HepG2 (cell line): ENCODE measurements around the gene EHD1. TPM values are rescaled to one million over a fixed set of nuclear protein-coding genes. Genes with fewer than 3 reads are reported as not detected.

ENCODE experiments used
- ATAC-seq: fragments of 200-7000 bp; cut with Tn5 transposase; 3 replicates; pipeline ENCODE4 v1.9.1; 2020; ENCODE audit warnings: mild to moderate bottlenecking, moderate library complexity
- BruUV-seq: library from RNA; stranded (reverse); fragments of 400-500 nt; replicated peaks from 2 replicates; lab custom pipeline; 2021; lab: Mats Ljungman, UMichigan
- CTCF ChIA-PET: fragments of 300-600 bp; formaldehyde crosslinking; extraction: SDS; loops from one replicate; lab custom pipeline; 2021; ENCODE audit warnings: low total read pairs, inconsistent platforms, low intra/inter-chr PET ratio; lab: Yijun Ruan, JAX
- POLR2A ChIA-PET: fragments of 350-600 bp; sonication (Branson Sonifier 250); formaldehyde crosslinking; loops from one replicate; lab custom pipeline; 2020; ENCODE audit warnings: antibody characterized with exemption, inconsistent platforms; lab: Yijun Ruan, JAX
- DNase-seq: peaks from one replicate; pipeline ENCODE4 v3.0.0-alpha.2; 2015; ENCODE audit warnings: low spot score
- FAIRE-seq: peaks from 3 replicates; lab custom pipeline; 2011; peaks lifted over from hg19 to GRCh38; lab: Jason Lieb, UNC
- H2AFZ ChIP-seq: one replicate; pipeline ENCODE4 v1.6.1; 2011; ENCODE audit warnings: low read length, inconsistent platforms
- H3K27ac ChIP-seq: fragments of 300-600 bp; 3 replicates; pipeline ENCODE4 v1.8.0; 2011; ENCODE audit warnings: mixed run types, mild to moderate bottlenecking, mixed read lengths, low read length, inconsistent platforms; ENCODE audit not compliant: insufficient read depth; ENCODE audit errors: extremely low read length
- H3K27me3 ChIP-seq, 2 experiments: fragments of 200-600 bp in 1 of 2; 2 replicates in 1 of 2; 3 replicates in 1 of 2; pipeline versions ENCODE4 v1.6.0 to v1.8.0; 2011; ENCODE audit warnings: low read length in 2 of 2, mild to moderate bottlenecking in 2 of 2, moderate library complexity in 2 of 2, inconsistent platforms in 1 of 2; ENCODE audit not compliant: insufficient read depth in 2 of 2, control insufficient read depth in 1 of 2
- H3K36me3 ChIP-seq, 2 experiments: fragments of 200-600 bp in 1 of 2; replicated peaks in 1 of 2; 2 replicates in 1 of 2; 3 replicates in 1 of 2; pipeline versions ENCODE4 v1.5.1 to v1.8.0; 2011; ENCODE audit warnings: low read length in 2 of 2, inconsistent platforms in 1 of 2; ENCODE audit not compliant: insufficient read depth in 2 of 2, control insufficient read depth in 1 of 2
- H3K4me1 ChIP-seq: 2 replicates; pipeline ENCODE4 v1.5.1; 2012; ENCODE audit warnings: low read length, inconsistent platforms; ENCODE audit not compliant: insufficient read depth
- H3K4me2 ChIP-seq: 2 replicates; pipeline ENCODE4 v1.6.0; 2011; ENCODE audit warnings: low read depth, low read length, inconsistent platforms
- H3K4me3 ChIP-seq, 3 experiments: fragments of 200-600 bp in 1 of 3; sonication (generic), shearing (Covaris generic) in 1 of 3; replicated peaks in 1 of 3; 2 replicates each; pipeline ENCODE4 v1.5.1; 2011 to 2016; ENCODE audit warnings: low read length in 3 of 3, inconsistent platforms in 2 of 3, low read depth in 2 of 3, mild to moderate bottlenecking in 2 of 3, control low read depth in 1 of 3, mixed read lengths in 1 of 3; ENCODE audit not compliant: insufficient read depth in 1 of 3
- H3K79me2 ChIP-seq: one replicate; pipeline ENCODE4 v1.6.1; 2011; ENCODE audit warnings: low read length, inconsistent platforms; ENCODE audit not compliant: insufficient read depth
- H3K9ac ChIP-seq: 2 replicates; pipeline ENCODE4 v1.6.0; 2011; ENCODE audit warnings: mild to moderate bottlenecking, low read depth, low read length, inconsistent platforms; ENCODE audit not compliant: insufficient read depth
- H3K9me3 ChIP-seq: 2 replicates; pipeline ENCODE4 v1.5.1; 2012; ENCODE audit warnings: mild to moderate bottlenecking, low read length
- H4K20me1 ChIP-seq: 2 replicates; pipeline ENCODE4 v1.6.0; 2011; ENCODE audit warnings: inconsistent platforms, mild to moderate bottlenecking, low read length, moderate library complexity; ENCODE audit not compliant: insufficient read depth
- AKAP8 ChIP-seq: sonication (generic); formaldehyde crosslinking; IDR thresholded peaks from 2 replicates; pipeline ENCODE4 v1.5.1; 2020; ENCODE audit warnings: mild to moderate bottlenecking, missing genetic modification reagents
- ATF7-NPFF ChIP-seq: sonication (generic); formaldehyde crosslinking; IDR thresholded peaks from 2 replicates; pipeline ENCODE4 v1.8.1; 2023; ENCODE audit warnings: mild to moderate bottlenecking, low read depth, missing genetic modification reagents, moderate library complexity
- CHD2 ChIP-seq: IDR thresholded peaks from 2 replicates; pipeline ENCODE4 v1.6.1; 2011; ENCODE audit warnings: low read depth, low read length, improper control_type of control experiment
- HMG20A ChIP-seq: IDR thresholded peaks from 2 replicates; pipeline ENCODE4 v1.6.1; 2016; ENCODE audit warnings: borderline replicate concordance
- HNF4A ChIP-seq: sonication (generic); formaldehyde crosslinking; IDR thresholded peaks from 2 replicates; pipeline ENCODE4 v1.4.0; 2020; ENCODE audit warnings: missing genetic modification reagents
- KDM1A ChIP-seq: IDR thresholded peaks from 2 replicates; pipeline ENCODE4 v1.6.1; 2016; ENCODE audit warnings: missing compliant biosample characterization
- KMT2A ChIP-seq: sonication (generic); formaldehyde crosslinking; IDR thresholded peaks from 2 replicates; pipeline ENCODE4 v1.4.0; 2020; ENCODE audit warnings: missing genetic modification reagents
- RNF2 ChIP-seq: fragments of 450-650 bp; conservative IDR thresholded peaks from 2 replicates; pipeline ENCODE4 v1.6.1; 2016; ENCODE audit warnings: low read depth
- SMAD3 ChIP-seq: sonication (generic); formaldehyde crosslinking; IDR thresholded peaks from 2 replicates; pipeline ENCODE4 v1.4.0; 2020; ENCODE audit warnings: missing genetic modification reagents
- SP4 ChIP-seq: sonication (generic); formaldehyde crosslinking; IDR thresholded peaks from 2 replicates; pipeline ENCODE4 v1.8.1; 2023; ENCODE audit warnings: mild to moderate bottlenecking, missing genetic modification reagents
- SSRP1 ChIP-seq: IDR thresholded peaks from 2 replicates; pipeline ENCODE4 v1.6.1; 2016; ENCODE audit warnings: control low read depth
- U2AF1 ChIP-seq: fragments of 200-400 bp; formaldehyde crosslinking; optimal IDR thresholded peaks from 2 replicates; pipeline ENCODE3; 2017; ENCODE audit warnings: mild to moderate bottlenecking, low read depth, low read length
- ZC3H13 ChIP-seq: sonication (generic); formaldehyde crosslinking; IDR thresholded peaks from 2 replicates; pipeline ENCODE4 v1.8.1; 2023; ENCODE audit warnings: mild to moderate bottlenecking, missing genetic modification reagents, moderate library complexity
- ZNF557 ChIP-seq: sonication (generic); formaldehyde crosslinking; IDR thresholded peaks from 2 replicates; pipeline ENCODE4 v1.4.0; 2020; ENCODE audit warnings: missing genetic modification reagents
- ZNF790 ChIP-seq: sonication (generic); formaldehyde crosslinking; IDR thresholded peaks from 2 replicates; pipeline ENCODE4 v1.8.0; 2022; ENCODE audit warnings: missing genetic modification reagents, mild to moderate bottlenecking, borderline replicate concordance
- ZNF883 ChIP-seq: sonication (generic); formaldehyde crosslinking; IDR thresholded peaks from 2 replicates; pipeline ENCODE4 v1.5.1; 2020; ENCODE audit warnings: mild to moderate bottlenecking, missing genetic modification reagents; ENCODE audit errors: not compliant biosample characterization
- ZSCAN25 ChIP-seq: sonication (generic); formaldehyde crosslinking; IDR thresholded peaks from 2 replicates; pipeline ENCODE4 v1.8.0; 2022; ENCODE audit warnings: mild to moderate bottlenecking, missing genetic modification reagents
- WGBS: methylation state at CpG from one replicate; pipeline ENCODE4 v1.1.6; 2017; ENCODE audit warnings: low lambda C conversion rate; 5-methylcytosine and 5-hydroxymethylcytosine counted together
- in situ Hi-C: cut with HindIII; loops from 2 replicates; pipeline ENCODE4 v1.10.0; 2017; ENCODE audit warnings: low pct_unique_long_range_greater_than_20kb; ENCODE audit not compliant: extremely low pct_ligation_motif_present
- intact Hi-C: fragments of 100-400 bp; cut with micrococcal nuclease; formaldehyde crosslinking; loops from one replicate; pipeline ENCODE4 v1.10.0; 2022; ENCODE audit not compliant: unreplicated experiment
- polyA plus RNA-seq, 8 experiments: library from polyadenylated mRNA; depleted of rRNA in 3 of 8; stranded (reverse) in 7 of 8; unstranded in 1 of 8; fragments of >200 nt; fragmentation: Illumina TruSeq in 4 of 8; extraction: Trizol in 4 of 8; gene quantifications; 2 replicates each; pipeline versions ENCODE4 v1.2.1 to v1.2.3, GENCODE V29; 2011 to 2016; ENCODE audit warnings: low read depth in 4 of 8, missing spikeins in 1 of 8, mixed read lengths in 1 of 8; ENCODE audit not compliant: insufficient read depth in 1 of 8
- total RNA-seq, 5 experiments: library from RNA; depleted of rRNA; stranded (reverse); fragments of >200 nt; fragmentation: Illumina TruSeq; extraction: Trizol; gene quantifications; 2 replicates each; pipeline ENCODE4 v1.2.3, GENCODE V29; 2016; ENCODE audit warnings: low read depth in 1 of 5
- TF ChIP-seq, protein P1 (sequence below): sonication (generic); formaldehyde crosslinking; IDR thresholded peaks from 2 replicates; pipeline ENCODE4 v1.4.0; 2020; ENCODE audit warnings: missing genetic modification reagents
- TF ChIP-seq, protein P2 (sequence below): sonication (generic); formaldehyde crosslinking; IDR thresholded peaks from 2 replicates; pipeline ENCODE4 v1.4.0; 2020; ENCODE audit warnings: mild to moderate bottlenecking, missing genetic modification reagents, borderline replicate concordance

EHD1 gene
- total and polyA plus RNA-seq, 2 of the 13 experiments (the other 11 are each of a cell fraction or from before 2014, with no cell fraction given), result 23.6 to 26.6 TPM

DNA sequence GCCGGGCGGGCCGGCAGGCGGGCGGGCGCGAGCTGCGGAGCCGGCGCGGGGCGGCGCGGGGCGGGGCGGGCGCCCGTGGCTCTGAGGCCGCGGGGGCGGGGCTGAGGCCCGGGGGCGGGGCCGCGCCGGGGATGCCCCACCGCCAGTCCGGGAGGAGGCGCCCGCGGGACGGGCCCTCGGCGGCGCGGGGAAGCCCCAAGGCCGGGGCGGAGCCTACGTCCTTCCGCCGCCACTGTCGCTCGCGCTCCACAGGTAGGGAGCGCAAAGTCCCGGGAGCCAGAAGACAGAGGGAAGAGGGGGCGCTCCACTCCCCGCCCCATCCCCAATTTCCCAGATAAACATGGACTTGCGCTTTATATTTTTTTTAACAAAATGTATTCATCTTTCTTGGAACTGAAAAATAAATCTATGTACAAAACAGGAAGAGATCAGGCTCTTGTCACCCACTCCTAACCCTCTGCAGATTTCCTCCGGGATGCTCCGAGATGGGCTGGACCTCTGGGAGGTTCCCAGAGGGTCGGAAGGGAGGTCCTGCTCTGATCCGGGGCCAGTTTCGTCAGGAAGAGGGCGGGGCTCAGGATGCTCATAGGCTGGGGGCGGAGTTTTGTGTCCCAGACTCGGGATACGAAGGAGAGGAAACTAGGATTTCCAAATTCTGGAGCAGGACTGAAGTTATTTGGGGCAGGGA is 75.1 kb downstream of the EHD1 start, which contains the start of gene MAP4K2 (continued):
- TF ChIP-seq SP4 (CRISPR knock-in tag) (peak; percentile 43; the same call in 1 of the 2 replicates), KMT2A (no peak), HMG20A (CRISPR knock-in tag) (no peak), SSRP1 (CRISPR knock-in tag) (no peak), AKAP8 (CRISPR knock-in tag) (no peak), ZC3H13 (peak; percentile 77; the same call in 1 of the 2 replicates), ZSCAN25 (CRISPR knock-in tag) (peak; percentile 32; the same call in 1 of the 2 replicates), ZNF883 (no peak)
- TF ChIP-seq, protein P1, sequence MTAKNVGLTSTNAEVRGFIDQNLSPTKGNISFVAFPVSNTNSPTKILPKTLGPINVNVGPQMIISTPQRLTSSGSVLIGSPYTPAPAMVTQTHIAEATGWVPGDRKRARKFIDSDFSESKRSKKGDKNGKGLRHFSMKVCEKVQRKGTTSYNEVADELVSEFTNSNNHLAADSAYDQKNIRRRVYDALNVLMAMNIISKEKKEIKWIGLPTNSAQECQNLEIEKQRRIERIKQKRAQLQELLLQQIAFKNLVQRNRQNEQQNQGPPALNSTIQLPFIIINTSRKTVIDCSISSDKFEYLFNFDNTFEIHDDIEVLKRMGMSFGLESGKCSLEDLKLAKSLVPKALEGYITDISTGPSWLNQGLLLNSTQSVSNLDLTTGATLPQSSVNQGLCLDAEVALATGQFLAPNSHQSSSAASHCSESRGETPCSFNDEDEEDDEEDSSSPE (CRISPR knock-in tag), result peak; percentile 28; the same call in 1 of the 2 replicates
- TF ChIP-seq, all 625 proteins: peak for 75

DNA sequence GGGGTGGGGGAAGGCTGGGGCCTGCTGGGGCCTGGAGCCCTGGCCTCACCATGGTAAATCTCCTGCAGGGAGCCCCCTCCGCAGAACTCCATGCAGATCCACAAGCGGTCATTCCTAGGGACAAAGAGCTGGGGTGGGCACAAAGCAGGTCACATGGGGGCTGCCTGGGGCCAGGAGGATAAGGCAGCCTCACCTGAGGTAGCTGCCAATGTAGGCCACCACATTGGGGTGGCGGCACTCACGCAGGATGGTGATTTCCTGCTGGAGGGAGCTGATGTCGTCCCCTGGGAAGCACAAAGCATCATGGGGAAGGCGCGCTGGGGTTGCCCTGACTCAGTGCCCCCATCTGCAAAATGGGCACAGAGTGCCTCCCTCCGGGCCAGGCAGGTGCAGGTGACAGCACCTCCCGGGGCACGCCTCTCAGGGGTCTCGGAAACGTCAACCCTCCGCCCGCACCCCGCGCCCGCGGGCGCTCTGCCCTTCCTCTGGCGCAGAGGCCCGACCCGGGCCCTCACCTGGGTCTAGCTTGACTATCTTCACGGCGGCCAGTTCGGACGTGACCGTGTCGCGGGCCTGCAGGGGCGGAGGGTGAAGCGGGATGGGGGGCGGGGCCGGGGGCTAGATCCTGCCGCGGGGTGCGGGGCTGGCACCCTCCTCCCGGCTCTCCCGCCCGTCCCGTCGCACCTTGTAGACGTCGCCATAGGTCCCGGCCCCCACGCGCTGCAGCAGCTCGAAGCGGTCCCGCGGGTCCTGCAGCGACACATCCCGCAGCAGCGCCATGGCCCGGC is 75.9 kb downstream of the EHD1 start:
- peak overlapping the region; percentile 75 for H3K4me2 ChIP-seq
- H3K9ac ChIP-seq, result peak overlapping the region; percentile 25; the same call in 1 of the 2 replicates
- FAIRE-seq (no peak), ATAC-seq (no peak), DNase-seq (no peak)
- no peaks in the 10 kb centered on the region for H3K9me3 ChIP-seq
- H3K79me2 ChIP-seq, result no peaks in the 10 kb centered on the region
- H4K20me1 ChIP-seq, result no peaks in the 10 kb centered on the region
- ChIA-PET POLR2A (interaction anchor here (1.2 to 2.3 kb wide), 2 partner anchors 24 to 41 kb away, joined by 5 to 10 read pairs; partner anchors contain the start of genes CDC42BPG and SF1), CTCF (no interaction called here)
- no peak overlapping the region for H3K27ac ChIP-seq
- peaks cover 56% of the 10 kb centered on the region for H3K4me1 ChIP-seq
- H3K4me3 ChIP-seq, result peak overlapping the region; percentile 21 to 72 (median 66); a peak in 4 of 6 replicates
- in situ Hi-C loops, result loop anchor here (5.0 kb wide), 1 partner anchor 40 kb away; the partner anchor contains the start of gene CDC42BPG
- no peak overlapping the region for H2AFZ ChIP-seq
- 30% methylated on average over 16 of the region's 54 CpGs for WGBS
- H3K36me3 ChIP-seq, result peaks cover 9 to 25% of the 10 kb centered on the region in 2 experiments; a peak in 4 of 5 replicates
- H3K27me3 ChIP-seq, result no peaks in the 10 kb centered on the region
- intact Hi-C loops, result loop anchor here (2.0 to 5.0 kb wide), 2 partner anchors 24 to 45 kb away; partner anchors contain the start of gene SF1
- BruUV-seq, result no TSS peak
- no peak for TF ChIP-seq RNF2
- TF ChIP-seq CHD2, result no peak
- no peak for TF ChIP-seq SMAD3 (CRISPR knock-in tag)
- TF ChIP-seq KDM1A (CRISPR knock-in tag), result 0 out of 2 replicates have a peak, but pooled peaks have one; percentile 49
- 0 out of 2 replicates have a peak, but pooled peaks have one; percentile 25 for TF ChIP-seq ATF7-NPFF
- TF ChIP-seq, protein P2, sequence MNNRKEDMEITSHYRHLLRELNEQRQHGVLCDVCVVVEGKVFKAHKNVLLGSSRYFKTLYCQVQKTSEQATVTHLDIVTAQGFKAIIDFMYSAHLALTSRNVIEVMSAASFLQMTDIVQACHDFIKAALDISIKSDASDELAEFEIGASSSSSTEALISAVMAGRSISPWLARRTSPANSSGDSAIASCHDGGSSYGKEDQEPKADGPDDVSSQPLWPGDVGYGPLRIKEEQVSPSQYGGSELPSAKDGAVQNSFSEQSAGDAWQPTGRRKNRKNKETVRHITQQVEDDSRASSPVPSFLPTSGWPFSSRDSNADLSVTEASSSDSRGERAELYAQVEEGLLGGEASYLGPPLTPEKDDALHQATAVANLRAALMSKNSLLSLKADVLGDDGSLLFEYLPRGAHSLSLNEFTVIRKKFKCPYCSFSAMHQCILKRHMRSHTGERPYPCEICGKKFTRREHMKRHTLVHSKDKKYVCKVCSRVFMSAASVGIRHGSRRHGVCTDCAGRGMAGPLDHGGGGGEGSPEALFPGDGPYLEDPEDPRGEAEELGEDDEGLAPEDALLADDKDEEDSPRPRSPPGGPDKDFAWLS (CRISPR knock-in tag), result no peak
- 0 out of 2 replicates have a peak, but pooled peaks have one; percentile 26 for TF ChIP-seq ZNF790 (CRISPR knock-in tag)
- TF ChIP-seq HNF4A, result no peak
- TF ChIP-seq ZNF557, result no peak
- TF ChIP-seq U2AF1, result no peak
